ENCODE measurements around the gene CD248.

DNA sequence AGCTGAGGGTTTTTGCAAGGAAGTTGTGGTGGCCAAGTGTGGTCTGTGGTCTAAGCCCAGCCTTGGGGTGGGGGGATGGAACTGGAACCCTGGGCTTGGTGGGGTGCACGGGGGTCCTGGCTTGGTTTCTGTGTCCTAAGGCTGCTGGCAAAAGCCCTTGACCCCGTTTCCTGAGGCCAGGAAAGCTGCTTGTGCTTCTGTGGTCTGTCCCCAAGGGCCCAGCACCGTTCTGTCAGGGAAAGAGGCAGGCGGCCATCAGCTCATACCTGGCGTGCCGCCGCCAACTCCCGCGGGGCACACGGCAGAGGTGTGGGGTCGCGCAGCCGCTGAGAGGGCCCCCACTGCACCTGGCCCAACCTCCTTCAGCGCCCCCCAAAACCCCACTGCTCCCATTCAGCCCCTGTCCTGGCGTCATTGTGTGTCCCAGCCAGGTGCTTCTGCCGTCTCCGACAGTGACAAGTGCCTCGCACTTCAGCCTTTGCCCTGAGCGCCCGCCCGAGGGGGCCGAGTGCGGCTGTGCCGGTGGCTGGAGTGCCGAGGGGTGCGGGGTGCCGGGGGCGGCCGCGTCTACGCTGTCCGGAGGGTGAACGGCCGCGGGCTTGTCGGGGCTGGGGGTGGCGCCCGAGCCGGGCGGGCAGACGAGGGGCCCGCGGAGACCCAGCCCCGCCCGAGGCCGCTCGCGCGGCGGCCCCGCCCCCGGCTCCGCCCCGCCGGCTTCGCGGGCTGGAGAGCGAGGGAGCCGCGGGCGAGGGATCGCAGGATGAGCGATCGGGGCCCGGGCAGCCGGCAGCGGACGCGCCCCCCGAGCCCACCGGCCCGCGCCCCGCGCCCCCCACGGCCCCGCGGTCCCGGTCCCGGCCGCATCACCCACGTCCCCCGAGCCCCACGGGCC, 39.1 kb downstream of the CD248 start, which contains the start of gene CNIH2:
- no peak; the same call in 1 of the 2 replicates for TF ChIP-seq POLR2A (IDR thresholded peaks at IDR 0.05; ENCODE audit: low read depth, low read length)
- no peak for TF ChIP-seq TAF1 (IDR thresholded peaks at IDR 0.05; ENCODE audit: borderline replicate concordance, low read depth, low read length)

Measured in GM12892 (cell line).